Measurements from ENCODE around the gene OCA2.
"Not testable (repeated sequence)": the region's sequence is repeated elsewhere in the genome, so short reads cannot be mapped to it uniquely, and the experiment has no call there.

Gene OCA2

DNA sequence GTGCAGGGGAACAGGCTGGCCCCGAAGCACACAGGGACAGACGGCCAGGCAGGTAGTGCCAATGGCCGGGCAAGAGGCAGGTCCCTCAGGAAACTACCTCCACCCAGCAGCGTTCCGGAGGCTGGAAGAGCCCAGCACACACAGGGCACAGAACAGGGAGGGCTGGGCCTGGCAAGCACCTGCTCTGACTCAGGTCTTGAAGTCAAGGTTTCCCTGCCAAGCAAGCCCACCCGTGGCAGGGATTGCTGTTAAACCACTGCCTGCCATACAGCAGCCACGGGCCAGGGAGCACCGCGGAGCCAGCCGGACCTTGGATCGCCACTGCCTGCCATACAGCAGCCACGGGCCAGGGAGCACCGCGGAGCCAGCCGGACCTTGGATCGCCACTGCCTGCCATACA is 22.5 kb upstream of the OCA2 start:
- H3K36me3 ChIP-seq (ENCODE audit: control insufficient read depth in 1 of 2, insufficient read depth in 2 of 2, low read length in 2 of 2) = peaks cover 42 to 80% of the 10 kb centered on the region in 2 donors
- H3K9me3 ChIP-seq (ENCODE audit: control insufficient read depth in 1 of 2, low read length in 2 of 2); H3K4me1 ChIP-seq (ENCODE audit: control insufficient read depth in 1 of 2, insufficient read depth in 2 of 2, low read length in 2 of 2); H3K9ac ChIP-seq (ENCODE audit: low read depth in 1 of 2, low read length in 2 of 2); H3K4me3 ChIP-seq (ENCODE audit: low read depth in 1 of 2, low read length in 2 of 2); H3K27ac ChIP-seq (ENCODE audit: low read depth, low read length); H3K27me3 ChIP-seq (ENCODE audit: control insufficient read depth in 1 of 2, insufficient read depth in 2 of 2, low read length in 2 of 2): not testable (repeated sequence)

GRCh38 chr15:28120359-28120640 is 21.2 kb upstream of the OCA2 start:
- H3K9me3 ChIP-seq (ENCODE audit: control insufficient read depth in 1 of 2, low read length in 2 of 2) = no peaks in the 10 kb centered on the region
- H3K36me3 ChIP-seq (ENCODE audit: control insufficient read depth in 1 of 2, insufficient read depth in 2 of 2, low read length in 2 of 2) = peaks cover 40 to 88% of the 10 kb centered on the region in 2 donors
- no peak overlapping the region for H3K9ac ChIP-seq (ENCODE audit: low read depth in 1 of 2, low read length in 2 of 2)
- H3K4me3 ChIP-seq (ENCODE audit: low read depth in 1 of 2, low read length in 2 of 2) = no peak overlapping the region
- H3K27me3 ChIP-seq (ENCODE audit: control insufficient read depth in 1 of 2, insufficient read depth in 2 of 2, low read length in 2 of 2) = no peaks in the 10 kb centered on the region
- no peak overlapping the region for H3K27ac ChIP-seq (ENCODE audit: low read depth, low read length)
- no peaks in the 10 kb centered on the region for H3K4me1 ChIP-seq (ENCODE audit: control insufficient read depth in 1 of 2, insufficient read depth in 2 of 2, low read length in 2 of 2)

DNA sequence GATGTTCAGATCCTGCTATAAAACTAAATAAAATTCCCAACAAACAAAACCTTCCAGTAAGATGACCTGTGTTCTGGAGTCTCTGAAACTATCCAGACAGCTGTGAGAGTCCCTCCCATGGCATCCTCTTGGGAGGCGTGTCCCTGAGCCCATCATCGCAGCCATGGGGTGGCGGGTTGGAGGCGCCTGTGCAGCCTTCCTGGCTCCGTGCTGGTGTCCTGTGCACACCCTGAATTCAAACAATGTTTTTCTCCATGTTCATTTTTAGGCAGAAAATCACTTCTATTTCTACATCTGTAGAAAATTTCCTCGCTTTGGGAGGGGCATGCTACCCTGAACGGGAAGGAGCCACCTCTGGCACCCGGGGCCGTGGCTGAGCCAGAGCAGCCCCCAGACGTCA is 19.4 kb upstream of the OCA2 start:
- H3K9ac ChIP-seq (ENCODE audit: low read depth in 1 of 2, low read length in 2 of 2) = no peak overlapping the region
- no peaks in the 10 kb centered on the region for H3K27me3 ChIP-seq (ENCODE audit: control insufficient read depth in 1 of 2, insufficient read depth in 2 of 2, low read length in 2 of 2)
- H3K36me3 ChIP-seq (ENCODE audit: control insufficient read depth in 1 of 2, insufficient read depth in 2 of 2, low read length in 2 of 2) = peaks cover 37 to 89% of the 10 kb centered on the region in 2 donors
- no peaks in the 10 kb centered on the region for H3K9me3 ChIP-seq (ENCODE audit: control insufficient read depth in 1 of 2, low read length in 2 of 2)
- H3K4me1 ChIP-seq (ENCODE audit: control insufficient read depth in 1 of 2, insufficient read depth in 2 of 2, low read length in 2 of 2) = no peaks in the 10 kb centered on the region
- H3K27ac ChIP-seq (ENCODE audit: low read depth, low read length) = no peak overlapping the region
- H3K4me3 ChIP-seq (ENCODE audit: low read depth in 1 of 2, low read length in 2 of 2) = no peak overlapping the region

- Histone ChIP-seq H3K9ac (ENCODE audit: low read depth in 1 of 2, low read length in 2 of 2) (no peak overlapping the region), H3K27me3 (ENCODE audit: control insufficient read depth in 1 of 2, insufficient read depth in 2 of 2, low read length in 2 of 2) (no peaks in the 10 kb centered on the region), H3K4me1 (ENCODE audit: control insufficient read depth in 1 of 2, insufficient read depth in 2 of 2, low read length in 2 of 2) (no peaks in the 10 kb centered on the region), H3K9me3 (ENCODE audit: control insufficient read depth in 1 of 2, low read length in 2 of 2) (no peaks in the 10 kb centered on the region), H3K4me3 (ENCODE audit: low read depth in 1 of 2, low read length in 2 of 2) (no peak overlapping the region), H3K27ac (ENCODE audit: low read depth, low read length) (no peak overlapping the region), H3K36me3 (ENCODE audit: control insufficient read depth in 1 of 2, insufficient read depth in 2 of 2, low read length in 2 of 2) (peaks cover 38 to 90% of the 10 kb centered on the region in 2 donors)
Observed at GRCh38 chr15:28118083-28118482, 19.0 kb upstream of the OCA2 start.

DNA sequence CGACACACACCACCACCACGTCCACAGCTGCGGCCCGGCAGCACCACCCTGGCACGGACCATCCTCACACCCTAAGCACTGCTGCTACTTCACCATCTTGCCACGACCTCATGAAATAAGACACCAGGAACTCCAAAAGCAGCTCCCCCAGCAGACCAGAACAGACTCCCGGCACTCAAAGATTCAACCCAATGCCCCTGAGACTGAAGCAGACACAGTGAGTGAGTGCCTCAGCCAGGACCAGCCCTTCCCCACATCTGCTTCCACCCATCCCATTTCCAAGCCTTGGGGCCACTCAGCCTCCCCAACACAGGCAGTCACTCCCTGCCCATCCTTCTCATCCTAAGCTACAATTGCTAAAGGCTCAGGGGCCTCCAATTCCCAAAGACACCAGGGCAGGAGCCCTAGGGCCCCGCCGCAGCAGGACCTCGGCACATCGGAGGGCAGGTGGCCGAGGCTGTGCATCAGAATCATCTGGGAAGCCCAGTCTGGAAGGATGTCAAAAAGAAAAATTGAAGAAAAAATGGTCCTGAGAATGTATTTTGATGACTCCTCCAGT is 18.4 kb upstream of the OCA2 start:
- peaks cover 38 to 90% of the 10 kb centered on the region in 2 donors for H3K36me3 ChIP-seq (ENCODE audit: control insufficient read depth in 1 of 2, insufficient read depth in 2 of 2, low read length in 2 of 2)
- H3K9ac ChIP-seq (ENCODE audit: low read depth in 1 of 2, low read length in 2 of 2) = no peak overlapping the region
- no peak overlapping the region for H3K27ac ChIP-seq (ENCODE audit: low read depth, low read length)
- H3K27me3 ChIP-seq (ENCODE audit: control insufficient read depth in 1 of 2, insufficient read depth in 2 of 2, low read length in 2 of 2) = no peaks in the 10 kb centered on the region
- no peaks in the 10 kb centered on the region for H3K9me3 ChIP-seq (ENCODE audit: control insufficient read depth in 1 of 2, low read length in 2 of 2)
- H3K4me1 ChIP-seq (ENCODE audit: control insufficient read depth in 1 of 2, insufficient read depth in 2 of 2, low read length in 2 of 2) = no peaks in the 10 kb centered on the region
- no peak overlapping the region for H3K4me3 ChIP-seq (ENCODE audit: low read depth in 1 of 2, low read length in 2 of 2)

- Histone ChIP-seq H3K4me1 (ENCODE audit: control insufficient read depth in 1 of 2, insufficient read depth in 2 of 2, low read length in 2 of 2) (no peaks in the 10 kb centered on the region), H3K27me3 (ENCODE audit: control insufficient read depth in 1 of 2, insufficient read depth in 2 of 2, low read length in 2 of 2) (no peaks in the 10 kb centered on the region), H3K9ac (ENCODE audit: low read depth in 1 of 2, low read length in 2 of 2) (no peak overlapping the region), H3K9me3 (ENCODE audit: control insufficient read depth in 1 of 2, low read length in 2 of 2) (no peaks in the 10 kb centered on the region), H3K4me3 (ENCODE audit: low read depth in 1 of 2, low read length in 2 of 2) (no peak overlapping the region), H3K27ac (ENCODE audit: low read depth, low read length) (no peak overlapping the region), H3K36me3 (ENCODE audit: control insufficient read depth in 1 of 2, insufficient read depth in 2 of 2, low read length in 2 of 2) (peaks cover 45 to 90% of the 10 kb centered on the region in 2 donors)
Observed at GRCh38 chr15:28116521-28117431, 17.7 kb upstream of the OCA2 start.

GRCh38 chr15:28115871-28116270 is 16.8 kb upstream of the OCA2 start:
- Histone ChIP-seq H3K4me3 (ENCODE audit: low read depth in 1 of 2, low read length in 2 of 2) (no peak overlapping the region), H3K27ac (ENCODE audit: low read depth, low read length) (no peak overlapping the region), H3K36me3 (ENCODE audit: control insufficient read depth in 1 of 2, insufficient read depth in 2 of 2, low read length in 2 of 2) (peaks cover 41 to 86% of the 10 kb centered on the region in 2 donors), H3K27me3 (ENCODE audit: control insufficient read depth in 1 of 2, insufficient read depth in 2 of 2, low read length in 2 of 2) (no peaks in the 10 kb centered on the region), H3K4me1 (ENCODE audit: control insufficient read depth in 1 of 2, insufficient read depth in 2 of 2, low read length in 2 of 2) (no peaks in the 10 kb centered on the region), H3K9me3 (ENCODE audit: control insufficient read depth in 1 of 2, low read length in 2 of 2) (no peaks in the 10 kb centered on the region), H3K9ac (ENCODE audit: low read depth in 1 of 2, low read length in 2 of 2) (no peak overlapping the region)

DNA sequence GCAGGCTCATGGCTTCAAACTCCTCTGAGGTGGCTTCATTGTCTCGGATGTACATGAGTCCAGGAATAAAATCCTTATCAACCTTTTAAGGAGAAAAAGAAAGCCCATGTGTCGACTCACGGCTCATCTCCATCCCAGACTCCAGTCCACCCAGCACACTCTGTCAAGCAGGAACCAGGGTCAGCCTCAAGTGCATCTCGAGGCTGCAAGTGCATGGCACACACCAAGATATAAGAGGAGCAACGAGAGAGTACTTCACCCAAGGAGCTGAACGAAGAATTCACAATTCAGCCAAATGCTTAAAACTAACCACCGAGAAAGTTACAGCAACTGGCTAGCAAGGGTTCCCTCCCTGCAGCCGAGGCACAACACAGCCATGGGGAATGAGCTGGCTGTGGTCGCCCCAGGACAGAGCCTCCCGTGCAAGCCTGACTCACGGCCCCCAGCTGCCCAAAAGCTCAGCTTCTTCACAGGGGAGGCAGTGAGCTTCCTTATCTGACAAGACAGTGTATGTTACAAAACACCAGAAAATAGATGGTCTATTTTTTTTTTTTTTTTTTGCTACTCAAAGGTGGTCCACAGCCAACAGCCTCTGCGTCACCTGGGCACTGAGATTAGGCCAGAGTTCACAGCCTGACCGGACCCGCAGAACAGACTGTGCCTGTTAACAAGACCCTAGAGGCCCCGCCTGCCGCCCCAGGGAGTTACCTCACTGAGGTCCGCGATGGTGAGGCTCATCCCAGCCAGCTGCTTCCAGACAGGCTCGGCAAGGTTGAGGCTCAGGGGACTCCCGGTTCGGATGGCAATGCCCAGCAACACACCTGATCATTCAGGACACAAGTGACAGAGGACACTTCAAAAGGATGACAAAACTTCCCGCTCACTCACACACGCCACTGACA is 15.9 kb upstream of the OCA2 start:
- no peak overlapping the region for H3K4me3 ChIP-seq (ENCODE audit: low read depth in 1 of 2, low read length in 2 of 2)
- H3K9ac ChIP-seq (ENCODE audit: low read depth in 1 of 2, low read length in 2 of 2) = no peak overlapping the region
- H3K4me1 ChIP-seq (ENCODE audit: control insufficient read depth in 1 of 2, insufficient read depth in 2 of 2, low read length in 2 of 2) = no peaks in the 10 kb centered on the region
- H3K27ac ChIP-seq (ENCODE audit: low read depth, low read length) = no peak overlapping the region
- H3K27me3 ChIP-seq (ENCODE audit: control insufficient read depth in 1 of 2, insufficient read depth in 2 of 2, low read length in 2 of 2) = no peaks in the 10 kb centered on the region
- peaks cover 36 to 77% of the 10 kb centered on the region in 2 donors for H3K36me3 ChIP-seq (ENCODE audit: control insufficient read depth in 1 of 2, insufficient read depth in 2 of 2, low read length in 2 of 2)
- H3K9me3 ChIP-seq (ENCODE audit: control insufficient read depth in 1 of 2, low read length in 2 of 2) = no peaks in the 10 kb centered on the region

DNA sequence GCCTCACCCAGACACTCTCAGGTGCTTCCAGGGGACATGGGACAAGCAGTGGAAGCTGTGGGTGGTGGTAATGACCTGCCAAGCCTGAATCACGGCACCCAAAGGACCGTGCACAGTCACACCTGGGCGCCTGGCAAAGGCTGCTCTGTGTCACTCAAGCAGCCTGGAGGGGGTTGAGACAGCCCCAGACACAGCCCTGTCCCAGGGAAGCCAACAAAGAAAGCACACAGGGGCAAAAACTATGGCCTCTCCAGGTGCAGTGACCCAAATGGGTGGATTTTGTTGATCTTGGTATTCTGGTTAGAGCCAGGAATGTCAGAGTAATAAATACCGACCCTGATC is 15.0 kb upstream of the OCA2 start:
- Histone ChIP-seq H3K36me3 (ENCODE audit: control insufficient read depth in 1 of 2, insufficient read depth in 2 of 2, low read length in 2 of 2) (peaks cover 32 to 74% of the 10 kb centered on the region in 2 donors), H3K27me3 (ENCODE audit: control insufficient read depth in 1 of 2, insufficient read depth in 2 of 2, low read length in 2 of 2) (no peaks in the 10 kb centered on the region), H3K9ac (ENCODE audit: low read depth in 1 of 2, low read length in 2 of 2) (no peak overlapping the region), H3K27ac (ENCODE audit: low read depth, low read length) (no peak overlapping the region), H3K4me3 (ENCODE audit: low read depth in 1 of 2, low read length in 2 of 2) (no peak overlapping the region), H3K4me1 (ENCODE audit: control insufficient read depth in 1 of 2, insufficient read depth in 2 of 2, low read length in 2 of 2) (no peaks in the 10 kb centered on the region), H3K9me3 (ENCODE audit: control insufficient read depth in 1 of 2, low read length in 2 of 2) (no peaks in the 10 kb centered on the region)

Data from duodenal mucosa (tissue), 2 donors.